Measurements from ENCODE around the gene SLC24A1.

The SLC24A1 gene

GRCh38 chr15:65626856-65627255 lies 5.1 kb downstream of the SLC24A1 start:
- no peaks in the 10 kb centered on the region for H3K79me2 ChIP-seq (ENCODE audit: control insufficient read depth, insufficient read depth, low read length, poor library complexity)
- H3K79me1 ChIP-seq (ENCODE audit: low read length), result no peaks in the 10 kb centered on the region
- H3K4me3 ChIP-seq (ENCODE audit: low read depth, low read length), result no peak overlapping the region
- WGBS (ENCODE audit: extremely low coverage, insufficient coverage, insufficient read length), result no CpG with 5 or more reads among the region's 4 CpGs
- H3K9me3 ChIP-seq (ENCODE audit: insufficient read depth, low read depth, low read length), result no peaks in the 10 kb centered on the region
- H3K14ac ChIP-seq (ENCODE audit: low read length), result no peak overlapping the region
- no peak for DNase-seq
- peaks cover 4 to 5% of the 10 kb centered on the region in 2 experiments for H3K36me3 ChIP-seq (ENCODE audit: control insufficient read depth in 1 of 2, insufficient read depth in 2 of 2, low read length in 2 of 2)
- H4K91ac ChIP-seq (ENCODE audit: low read depth, low read length), result no peak overlapping the region
- no peak overlapping the region for H4K8ac ChIP-seq (ENCODE audit: low read depth, low read length)
- no peak overlapping the region for H2BK120ac ChIP-seq (ENCODE audit: insufficient read depth, low read length, poor library complexity)
- H2AFZ ChIP-seq (ENCODE audit: insufficient read depth, low read length, poor library complexity), result no peak overlapping the region
- H3K4me2 ChIP-seq (ENCODE audit: low read length), result no peak overlapping the region
- no peak overlapping the region for H3K4ac ChIP-seq (ENCODE audit: low read depth, low read length)
- H4K12ac ChIP-seq (ENCODE audit: low read depth, low read length), result no peak overlapping the region
- H3K9ac ChIP-seq (ENCODE audit: low read length), result no peak overlapping the region
- no peak overlapping the region for H3K18ac ChIP-seq (ENCODE audit: low read length)
- H3K27ac ChIP-seq (ENCODE audit: low read depth, low read length), result no peak overlapping the region
- no peak overlapping the region for H3K23ac ChIP-seq (ENCODE audit: low read length)
- H3K27me3 ChIP-seq (ENCODE audit: insufficient read depth, low read length), result no peaks in the 10 kb centered on the region
- no peak overlapping the region for H2AK5ac ChIP-seq (ENCODE audit: low read length)
- H2BK12ac ChIP-seq (ENCODE audit: low read length), result no peak overlapping the region
- no peak overlapping the region for H2BK5ac ChIP-seq (ENCODE audit: low read depth, low read length, poor library complexity)
- no peaks in the 10 kb centered on the region for H3K4me1 ChIP-seq (ENCODE audit: control insufficient read depth in 1 of 2, insufficient read depth in 2 of 2, low read length in 2 of 2)

GRCh38 chr15:65629548-65629947 lies 7.8 kb downstream of the SLC24A1 start:
- Histone ChIP-seq H3K9ac (ENCODE audit: low read length) (no peak overlapping the region), H3K4me1 (ENCODE audit: control insufficient read depth in 1 of 2, insufficient read depth in 2 of 2, low read length in 2 of 2) (no peaks in the 10 kb centered on the region), H2AK5ac (ENCODE audit: low read length) (no peak overlapping the region), H2BK120ac (ENCODE audit: insufficient read depth, low read length, poor library complexity) (no peak overlapping the region), H3K79me2 (ENCODE audit: control insufficient read depth, insufficient read depth, low read length, poor library complexity) (no peaks in the 10 kb centered on the region), H3K4ac (ENCODE audit: low read depth, low read length) (no peak overlapping the region), H3K27me3 (ENCODE audit: insufficient read depth, low read length) (no peaks in the 10 kb centered on the region), H3K18ac (ENCODE audit: low read length) (no peak overlapping the region), H3K4me2 (ENCODE audit: low read length) (no peak overlapping the region), H3K4me3 (ENCODE audit: low read depth, low read length) (no peak overlapping the region), H4K12ac (ENCODE audit: low read depth, low read length) (no peak overlapping the region), H4K91ac (ENCODE audit: low read depth, low read length) (no peak overlapping the region), H2BK12ac (ENCODE audit: low read length) (no peak overlapping the region), H4K8ac (ENCODE audit: low read depth, low read length) (no peak overlapping the region), H3K27ac (ENCODE audit: low read depth, low read length) (no peak overlapping the region), H2BK5ac (ENCODE audit: low read depth, low read length, poor library complexity) (no peak overlapping the region), H2AFZ (ENCODE audit: insufficient read depth, low read length, poor library complexity) (no peak overlapping the region), H3K36me3 (ENCODE audit: control insufficient read depth in 1 of 2, insufficient read depth in 2 of 2, low read length in 2 of 2) (peaks cover 4 to 5% of the 10 kb centered on the region in 2 experiments), H3K23ac (ENCODE audit: low read length) (no peak overlapping the region), H3K79me1 (ENCODE audit: low read length) (no peaks in the 10 kb centered on the region), H3K14ac (ENCODE audit: low read length) (no peak overlapping the region), H3K9me3 (ENCODE audit: insufficient read depth, low read depth, low read length) (no peaks in the 10 kb centered on the region)
- no CpG with 5 or more reads among the region's 3 CpGs for WGBS (ENCODE audit: extremely low coverage, insufficient coverage, insufficient read length)
- DNase-seq, result no peak

- WGBS (ENCODE audit: extremely low coverage, insufficient coverage, insufficient read length), result no CpG with 5 or more reads among the region's 5 CpGs
- Histone ChIP-seq H2AK5ac (ENCODE audit: low read length) (no peak overlapping the region), H2BK5ac (ENCODE audit: low read depth, low read length, poor library complexity) (no peak overlapping the region)
These were observed 9.0 kb downstream of the SLC24A1 start for GRCh38 chr15:65630760-65631159.

GRCh38 chr15:65631503-65631902 lies 9.8 kb downstream of the SLC24A1 start:
- Histone ChIP-seq H4K12ac (ENCODE audit: low read depth, low read length) (no peak overlapping the region), H2AFZ (ENCODE audit: insufficient read depth, low read length, poor library complexity) (no peak overlapping the region), H4K8ac (ENCODE audit: low read depth, low read length) (no peak overlapping the region), H2BK5ac (ENCODE audit: low read depth, low read length, poor library complexity) (no peak overlapping the region), H3K4ac (ENCODE audit: low read depth, low read length) (no peak overlapping the region), H3K36me3 (ENCODE audit: control insufficient read depth in 1 of 2, insufficient read depth in 2 of 2, low read length in 2 of 2) (no peaks in the 10 kb centered on the region), H2AK5ac (ENCODE audit: low read length) (no peak overlapping the region), H3K27ac (ENCODE audit: low read depth, low read length) (no peak overlapping the region), H2BK120ac (ENCODE audit: insufficient read depth, low read length, poor library complexity) (no peak overlapping the region), H3K79me2 (ENCODE audit: control insufficient read depth, insufficient read depth, low read length, poor library complexity) (no peaks in the 10 kb centered on the region), H3K14ac (ENCODE audit: low read length) (no peak overlapping the region), H3K9me3 (ENCODE audit: insufficient read depth, low read depth, low read length) (no peaks in the 10 kb centered on the region), H3K27me3 (ENCODE audit: insufficient read depth, low read length) (no peaks in the 10 kb centered on the region), H3K79me1 (ENCODE audit: low read length) (no peaks in the 10 kb centered on the region), H3K9ac (ENCODE audit: low read length) (no peak overlapping the region), H3K23ac (ENCODE audit: low read length) (no peak overlapping the region), H3K4me2 (ENCODE audit: low read length) (no peak overlapping the region), H3K4me3 (ENCODE audit: low read depth, low read length) (no peak overlapping the region), H3K4me1 (ENCODE audit: control insufficient read depth in 1 of 2, insufficient read depth in 2 of 2, low read length in 2 of 2) (no peaks in the 10 kb centered on the region), H2BK12ac (ENCODE audit: low read length) (no peak overlapping the region), H3K18ac (ENCODE audit: low read length) (no peak overlapping the region), H4K91ac (ENCODE audit: low read depth, low read length) (no peak overlapping the region)
- DNase-seq, result no peak
- WGBS (ENCODE audit: extremely low coverage, insufficient coverage, insufficient read length), result no CpG with 5 or more reads among the region's 6 CpGs

More at GRCh38 chr15:65630760-65631159, 9.0 kb downstream of the SLC24A1 start:
- Histone ChIP-seq H4K91ac (ENCODE audit: low read depth, low read length) (no peak overlapping the region), H3K79me1 (ENCODE audit: low read length) (no peaks in the 10 kb centered on the region), H3K9me3 (ENCODE audit: insufficient read depth, low read depth, low read length) (no peaks in the 10 kb centered on the region), H3K36me3 (ENCODE audit: control insufficient read depth in 1 of 2, insufficient read depth in 2 of 2, low read length in 2 of 2) (peaks cover 0 to under 1% of the 10 kb centered on the region in 2 experiments), H2BK120ac (ENCODE audit: insufficient read depth, low read length, poor library complexity) (no peak overlapping the region), H4K8ac (ENCODE audit: low read depth, low read length) (no peak overlapping the region), H3K4ac (ENCODE audit: low read depth, low read length) (no peak overlapping the region), H3K4me3 (ENCODE audit: low read depth, low read length) (no peak overlapping the region), H2AFZ (ENCODE audit: insufficient read depth, low read length, poor library complexity) (no peak overlapping the region), H3K4me1 (ENCODE audit: control insufficient read depth in 1 of 2, insufficient read depth in 2 of 2, low read length in 2 of 2) (no peaks in the 10 kb centered on the region), H3K18ac (ENCODE audit: low read length) (no peak overlapping the region), H2BK12ac (ENCODE audit: low read length) (no peak overlapping the region), H3K27me3 (ENCODE audit: insufficient read depth, low read length) (no peaks in the 10 kb centered on the region), H3K23ac (ENCODE audit: low read length) (no peak overlapping the region), H3K4me2 (ENCODE audit: low read length) (no peak overlapping the region), H3K79me2 (ENCODE audit: control insufficient read depth, insufficient read depth, low read length, poor library complexity) (no peaks in the 10 kb centered on the region), H3K14ac (ENCODE audit: low read length) (no peak overlapping the region), H3K9ac (ENCODE audit: low read length) (no peak overlapping the region), H3K27ac (ENCODE audit: low read depth, low read length) (no peak overlapping the region), H4K12ac (ENCODE audit: low read depth, low read length) (no peak overlapping the region)
- no peak for DNase-seq
